Cardiac muscle cell (in vitro differentiated cells and primary cell): ENCODE data around the gene UPK1A. TPM values are rescaled to one million over a fixed set of nuclear protein-coding genes. Genes with fewer than 3 reads are reported as not detected.
A peak's percentile ranks its signal among the peaks of the same experiment; 100 is the strongest.

Experiments used
- DNase-seq, 2 donors: peaks; one replicate each; pipeline versions ENCODE4 v3.0.0 to v3.0.0-alpha.2; 2010 to 2017; ENCODE audit warnings: low read depth in 1 of 2, low spot score in 1 of 2
- H3K27ac ChIP-seq: fragments of 200-600 bp; sonication (generic); 2 replicates; pipeline ENCODE4 v1.5.1; 2016
- H3K27me3 ChIP-seq: fragments of 200-600 bp; sonication (generic); 2 replicates; pipeline ENCODE4 v1.6.0; 2016; ENCODE audit warnings: control low read depth
- H3K36me3 ChIP-seq: fragments of 200-600 bp; sonication (generic); 2 replicates; pipeline ENCODE4 v1.5.1; 2016; ENCODE audit warnings: control low read depth
- H3K4me1 ChIP-seq: fragments of 200-600 bp; sonication (generic); 2 replicates; pipeline ENCODE4 v1.8.1; 2017; ENCODE audit warnings: low read depth, mild to moderate bottlenecking, mixed run types
- H3K4me3 ChIP-seq: fragments of 200-600 bp; sonication (generic); 2 replicates; pipeline ENCODE4 v1.5.1; 2016; ENCODE audit warnings: mild to moderate bottlenecking
- H3K9me3 ChIP-seq: fragments of 200-600 bp; sonication (generic); 2 replicates; pipeline ENCODE4 v1.5.1; 2017; ENCODE audit warnings: low read depth, mild to moderate bottlenecking, control low read depth
- polyA plus RNA-seq: library from polyadenylated mRNA; unstranded; fragments of >200 nt; fragmentation: Nextera tagmentation; extraction: Ambion mirVana; gene quantifications from 2 replicates; pipeline ENCODE4 v1.2.1, GENCODE V29; 2016
- total RNA-seq: library from RNA; depleted of rRNA; stranded (reverse); fragments of >200 nt; gene quantifications from 2 replicates; pipeline ENCODE4 v1.2.3, GENCODE V29; 2016
- TF ChIP-seq, protein P1 (sequence below): IDR thresholded peaks from 2 replicates; pipeline ENCODE4 v1.5.1; 2012; ENCODE audit warnings: low read depth, mild to moderate bottlenecking, low read length

The UPK1A gene
- total and polyA plus RNA-seq, 2 experiments from 2014 or later, result 1.4 TPM; not detected in 1

DNA sequence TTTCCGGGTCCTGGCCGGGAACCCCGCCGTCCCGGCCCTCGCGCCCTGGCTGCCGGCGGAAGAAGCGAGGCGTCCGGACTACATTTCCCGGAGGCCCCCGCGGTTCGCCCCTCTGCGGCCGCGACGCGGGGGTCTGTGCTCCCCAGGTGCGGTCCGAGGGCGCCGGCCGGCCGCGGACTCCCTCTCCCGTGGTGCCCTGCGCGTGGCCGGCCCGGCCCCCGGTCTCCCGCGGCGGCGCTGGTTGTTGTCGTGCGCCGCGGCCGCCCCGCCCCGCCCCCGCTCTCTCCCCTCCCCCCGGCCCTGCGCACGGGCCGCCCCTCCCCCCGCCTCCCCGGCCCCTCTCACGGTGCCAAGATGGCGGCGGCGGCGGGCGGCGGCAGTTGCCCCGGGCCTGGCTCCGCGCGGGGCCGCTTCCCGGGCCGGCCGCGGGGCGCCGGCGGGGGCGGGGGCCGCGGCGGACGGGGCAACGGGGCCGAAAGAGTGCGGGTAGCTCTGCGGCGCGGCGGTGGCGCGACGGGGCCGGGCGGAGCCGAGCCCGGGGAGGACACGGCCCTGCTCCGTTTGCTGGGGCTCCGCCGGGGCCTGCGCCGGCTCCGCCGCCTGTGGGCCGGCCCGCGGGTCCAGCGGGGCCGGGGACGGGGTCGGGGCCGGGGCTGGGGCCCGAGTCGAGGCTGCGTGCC lies 51.5 kb downstream of the UPK1A start, which contains the start of gene KMT2B:
Gene KMT2B (plus strand): TSS at position 339 of the 680 bp plus-strand sequence. CDS start 16 bp downstream, at position 355.
- H3K36me3 ChIP-seq, result peaks cover 12% of the 10 kb centered on the region
- H3K27me3 ChIP-seq, result no peaks in the 10 kb centered on the region
- TF ChIP-seq, protein P1, sequence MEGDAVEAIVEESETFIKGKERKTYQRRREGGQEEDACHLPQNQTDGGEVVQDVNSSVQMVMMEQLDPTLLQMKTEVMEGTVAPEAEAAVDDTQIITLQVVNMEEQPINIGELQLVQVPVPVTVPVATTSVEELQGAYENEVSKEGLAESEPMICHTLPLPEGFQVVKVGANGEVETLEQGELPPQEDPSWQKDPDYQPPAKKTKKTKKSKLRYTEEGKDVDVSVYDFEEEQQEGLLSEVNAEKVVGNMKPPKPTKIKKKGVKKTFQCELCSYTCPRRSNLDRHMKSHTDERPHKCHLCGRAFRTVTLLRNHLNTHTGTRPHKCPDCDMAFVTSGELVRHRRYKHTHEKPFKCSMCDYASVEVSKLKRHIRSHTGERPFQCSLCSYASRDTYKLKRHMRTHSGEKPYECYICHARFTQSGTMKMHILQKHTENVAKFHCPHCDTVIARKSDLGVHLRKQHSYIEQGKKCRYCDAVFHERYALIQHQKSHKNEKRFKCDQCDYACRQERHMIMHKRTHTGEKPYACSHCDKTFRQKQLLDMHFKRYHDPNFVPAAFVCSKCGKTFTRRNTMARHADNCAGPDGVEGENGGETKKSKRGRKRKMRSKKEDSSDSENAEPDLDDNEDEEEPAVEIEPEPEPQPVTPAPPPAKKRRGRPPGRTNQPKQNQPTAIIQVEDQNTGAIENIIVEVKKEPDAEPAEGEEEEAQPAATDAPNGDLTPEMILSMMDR, result no peak
- peak within 1 kb of the TSS; percentile 96 for H3K27ac ChIP-seq
- H3K4me1 ChIP-seq, result peaks cover 6% of the 10 kb centered on the region
- H3K9me3 ChIP-seq, result no peaks in the 10 kb centered on the region
- DNase-seq, result peak; percentile 97 to 98
- H3K4me3 ChIP-seq, result peak within 1 kb of the TSS; percentile 87

DNA sequence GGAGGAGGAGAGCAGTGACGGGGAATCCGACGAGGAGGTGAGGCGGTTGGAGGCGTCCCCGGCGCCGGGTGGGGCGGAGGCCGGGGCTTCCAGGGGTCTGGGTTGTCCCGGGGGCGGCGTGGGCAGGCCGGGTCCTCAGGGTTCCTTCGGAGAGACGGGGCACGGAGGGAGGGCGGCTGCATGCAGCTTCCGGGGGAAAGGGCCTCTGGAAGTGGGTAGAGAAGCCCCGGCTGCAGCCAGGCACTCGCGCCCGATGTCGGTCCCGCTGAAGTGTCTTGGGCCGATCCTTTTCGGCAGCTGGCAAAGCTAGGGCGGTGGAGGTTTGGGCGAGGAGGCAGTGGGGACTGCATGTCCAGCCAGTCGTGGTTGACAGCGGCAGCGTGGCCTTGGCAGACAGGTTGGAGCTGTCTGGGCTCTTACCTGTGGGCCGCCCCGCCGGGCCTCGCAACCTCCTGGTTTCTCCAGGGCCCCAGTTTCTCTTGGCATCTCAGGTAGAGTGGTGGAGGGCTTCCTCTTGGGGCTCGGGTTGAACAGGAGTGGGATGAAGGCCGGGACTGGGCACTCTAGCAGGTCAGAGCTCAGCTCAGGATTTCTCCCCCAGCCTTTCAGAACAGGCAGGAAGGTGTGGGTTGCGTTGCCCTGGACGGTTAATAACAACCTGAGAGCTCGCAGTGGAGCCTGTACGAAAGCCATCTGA lies 52.2 kb downstream of the UPK1A start:
- Histone ChIP-seq H3K36me3 (peaks cover 18% of the 10 kb centered on the region), H3K4me1 (peaks cover 6% of the 10 kb centered on the region), H3K4me3 (peak overlapping the region; percentile 87), H3K27ac (peak overlapping the region; percentile 96), H3K9me3 (no peaks in the 10 kb centered on the region), H3K27me3 (no peaks in the 10 kb centered on the region)
- TF ChIP-seq, protein P1, result no peak
- DNase-seq, result peak; percentile 24 to 41

DNA sequence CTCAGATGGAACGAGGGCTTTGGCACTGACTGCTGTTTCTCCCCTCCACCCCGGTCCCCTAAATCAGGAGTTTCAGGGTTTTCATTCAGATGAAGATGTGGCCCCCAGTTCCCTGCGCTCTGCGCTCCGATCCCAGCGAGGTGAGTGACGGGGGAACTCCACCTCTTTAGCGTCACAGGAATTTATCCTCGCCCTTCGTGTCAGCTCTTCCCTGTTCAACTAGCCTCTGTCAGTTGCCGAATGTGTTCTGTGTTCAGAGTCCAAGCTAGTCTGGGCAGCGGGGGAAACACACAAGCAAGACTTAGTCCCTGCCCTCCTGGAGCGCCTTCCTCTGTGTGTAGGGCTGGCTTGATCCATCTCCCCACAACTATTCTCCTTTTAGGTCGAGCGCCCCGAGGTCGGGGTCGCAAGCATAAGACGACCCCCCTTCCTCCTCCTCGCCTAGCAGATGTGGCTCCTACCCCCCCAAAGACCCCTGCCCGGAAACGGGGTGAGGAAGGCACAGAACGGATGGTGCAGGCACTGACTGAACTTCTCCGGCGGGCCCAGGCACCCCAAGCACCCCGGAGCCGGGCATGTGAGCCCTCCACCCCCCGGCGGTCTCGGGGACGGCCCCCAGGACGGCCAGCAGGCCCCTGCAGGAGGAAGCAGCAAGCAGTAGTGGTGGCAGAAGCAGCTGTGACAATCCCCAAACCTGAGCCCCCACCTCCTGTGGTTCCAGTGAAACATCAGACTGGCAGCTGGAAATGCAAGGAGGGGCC lies 53.3 kb downstream of the UPK1A start:
- TF ChIP-seq, protein P1, result no peak
- H3K27me3 ChIP-seq, result no peaks in the 10 kb centered on the region
- H3K4me1 ChIP-seq, result peaks cover 6% of the 10 kb centered on the region
- H3K4me3 ChIP-seq, result peak overlapping the region; percentile 87
- peak overlapping the region; percentile 96 for H3K27ac ChIP-seq
- no peaks in the 10 kb centered on the region for H3K9me3 ChIP-seq
- DNase-seq, result no peak
- peaks cover 29% of the 10 kb centered on the region for H3K36me3 ChIP-seq

DNA sequence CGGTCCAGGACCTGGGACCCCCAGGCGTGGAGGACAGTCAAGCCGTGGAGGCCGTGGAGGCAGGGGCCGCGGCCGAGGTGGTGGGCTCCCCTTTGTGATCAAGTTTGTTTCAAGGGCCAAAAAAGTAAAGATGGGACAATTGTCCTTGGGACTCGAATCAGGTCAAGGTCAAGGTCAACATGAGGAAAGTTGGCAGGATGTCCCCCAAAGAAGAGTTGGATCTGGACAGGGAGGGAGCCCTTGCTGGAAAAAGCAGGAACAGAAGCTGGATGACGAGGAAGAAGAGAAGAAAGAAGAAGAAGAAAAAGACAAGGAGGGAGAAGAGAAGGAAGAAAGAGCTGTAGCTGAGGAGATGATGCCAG lies 53.8 kb downstream of the UPK1A start:
- H3K4me1 ChIP-seq, result peaks cover 6% of the 10 kb centered on the region
- no peaks in the 10 kb centered on the region for H3K27me3 ChIP-seq
- H3K9me3 ChIP-seq, result no peaks in the 10 kb centered on the region
- DNase-seq, result no peak
- no peak overlapping the region for H3K4me3 ChIP-seq
- no peak overlapping the region for H3K27ac ChIP-seq
- peaks cover 34% of the 10 kb centered on the region for H3K36me3 ChIP-seq
- TF ChIP-seq, protein P1, result no peak

DNA sequence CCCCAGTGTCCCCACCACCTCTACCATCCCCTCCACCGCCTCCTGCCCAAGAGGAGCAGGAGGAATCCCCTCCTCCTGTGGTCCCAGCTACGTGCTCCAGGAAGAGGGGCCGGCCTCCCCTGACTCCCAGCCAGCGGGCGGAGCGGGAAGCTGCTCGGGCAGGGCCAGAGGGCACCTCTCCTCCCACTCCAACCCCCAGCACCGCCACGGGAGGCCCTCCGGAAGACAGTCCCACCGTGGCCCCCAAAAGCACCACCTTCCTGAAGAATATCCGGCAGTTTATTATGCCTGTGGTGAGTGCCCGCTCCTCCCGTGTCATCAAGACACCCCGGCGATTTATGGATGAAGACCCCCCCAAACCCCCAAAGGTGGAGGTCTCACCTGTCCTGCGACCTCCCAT lies 54.3 kb downstream of the UPK1A start:
- Histone ChIP-seq H3K9me3 (no peaks in the 10 kb centered on the region), H3K4me1 (peaks cover 5% of the 10 kb centered on the region), H3K36me3 (peaks cover 39% of the 10 kb centered on the region), H3K27ac (no peak overlapping the region), H3K4me3 (no peak overlapping the region), H3K27me3 (no peaks in the 10 kb centered on the region)
- TF ChIP-seq, protein P1, result no peak
- DNase-seq, result no peak
